Endothelial cell of umbilical vein (primary cell): ENCODE data around the gene OR1I1. TPM values are rescaled to one million over a fixed set of nuclear protein-coding genes. Genes with fewer than 3 reads are reported as not detected.

ENCODE experiments used
- Bru-seq: library from RNA; stranded (reverse); fragments of 400-500 nt; gene quantifications from one replicate; lab custom pipeline; 2021; lab: Mats Ljungman, UMichigan
- BruChase-seq, 2 experiments: library from RNA; stranded (reverse); fragments of 400-500 nt; gene quantifications; one replicate each; lab custom pipeline; 2021; lab: Mats Ljungman, UMichigan
- BruUV-seq: library from RNA; stranded (reverse); fragments of 400-500 nt; replicated peaks from 2 replicates; lab custom pipeline; 2021; lab: Mats Ljungman, UMichigan
- CTCF ChIA-PET: fragments of 300-600, 350-600 bp; sonication (Branson Sonifier 250); formaldehyde crosslinking; loops from one replicate; lab custom pipeline; 2021; ENCODE audit warnings: antibody characterized with exemption, inconsistent platforms; lab: Charles Lee
- POLR2A ChIA-PET: fragments of 300-600, 350-600 bp; sonication (Branson Sonifier 250); formaldehyde crosslinking; loops from one replicate; lab custom pipeline; 2021; ENCODE audit warnings: antibody characterized with exemption, inconsistent platforms; lab: Charles Lee
- DNase-seq: peaks from one replicate; pipeline ENCODE4 v3.0.0-alpha.2; 2011; ENCODE audit warnings: low read depth, low spot score
- FAIRE-seq: peaks from 2 replicates; lab custom pipeline; 2011; peaks lifted over from hg19 to GRCh38; lab: Jason Lieb, UNC
- H2AFZ ChIP-seq: 2 replicates; pipeline ENCODE4 v1.6.0; 2012; ENCODE audit warnings: low read depth, low read length, control low read depth, inconsistent platforms
- H3K27ac ChIP-seq: 2 replicates; pipeline ENCODE4 v1.5.1; 2011; ENCODE audit warnings: low read depth, mild to moderate bottlenecking, control low read depth, low read length, moderate library complexity; ENCODE audit not compliant: insufficient read depth
- H3K27me3 ChIP-seq, 2 experiments: 2 replicates each; pipeline versions ENCODE4 v1.6.0 to v1.6.1; 2011; ENCODE audit warnings: low read length in 2 of 2, mixed read lengths in 1 of 2; ENCODE audit not compliant: control insufficient read depth in 2 of 2, insufficient read depth in 2 of 2
- H3K36me3 ChIP-seq, 2 experiments: 2 replicates in 1 of 2; 3 replicates in 1 of 2; pipeline ENCODE4 v1.5.1; 2011; ENCODE audit warnings: low read length in 2 of 2, mild to moderate bottlenecking in 1 of 2, moderate library complexity in 1 of 2; ENCODE audit not compliant: control insufficient read depth in 2 of 2, insufficient read depth in 2 of 2; ENCODE audit errors: extremely low read depth in 1 of 2
- H3K4me1 ChIP-seq: 3 replicates; pipeline ENCODE4 v1.5.1; 2011; ENCODE audit warnings: mild to moderate bottlenecking, low read length; ENCODE audit not compliant: control insufficient read depth, insufficient read depth; ENCODE audit errors: extremely low read depth
- H3K4me2 ChIP-seq: 2 replicates; pipeline ENCODE4 v1.6.1; 2011; ENCODE audit warnings: low read length, control low read depth, mixed read lengths; ENCODE audit not compliant: insufficient read depth
- H3K4me3 ChIP-seq, 3 experiments: fragments of 200-600 bp in 1 of 3; sonication (generic), shearing (Covaris generic) in 1 of 3; replicated peaks in 1 of 3; 2 replicates each; pipeline ENCODE4 v1.5.1; 2011 to 2016; ENCODE audit warnings: control low read depth in 3 of 3, low read length in 3 of 3, mild to moderate bottlenecking in 2 of 3, inconsistent platforms in 1 of 3, low read depth in 1 of 3, moderate library complexity in 1 of 3; ENCODE audit not compliant: insufficient read depth in 1 of 3
- H3K79me2 ChIP-seq: 2 replicates; pipeline ENCODE4 v1.6.0; 2012; ENCODE audit warnings: low read length, inconsistent platforms; ENCODE audit not compliant: control insufficient read depth, insufficient read depth
- H3K9ac ChIP-seq: replicated peaks from 2 replicates; pipeline ENCODE3; 2011; ENCODE audit warnings: low read length, control low read depth; ENCODE audit not compliant: insufficient read depth; ENCODE audit errors: extremely low read depth
- H3K9me1 ChIP-seq: replicated peaks from 3 replicates; pipeline ENCODE4 v1.6.0; 2011; ENCODE audit warnings: mild to moderate bottlenecking, low read length; ENCODE audit not compliant: control insufficient read depth, insufficient read depth; ENCODE audit errors: extremely low read depth
- H3K9me3 ChIP-seq: replicated peaks from 2 replicates; pipeline ENCODE4 v1.5.1; 2012; ENCODE audit warnings: low read length, inconsistent platforms; ENCODE audit not compliant: control insufficient read depth, insufficient read depth
- H4K20me1 ChIP-seq: replicated peaks from 2 replicates; pipeline ENCODE3; 2011; ENCODE audit warnings: mild to moderate bottlenecking, low read length; ENCODE audit not compliant: control insufficient read depth, insufficient read depth; ENCODE audit errors: extremely low read depth
- CTCF ChIP-seq, 2 donors: IDR thresholded peaks; 1 replicate in 1 of 2; 2 replicates in 1 of 2; pipeline ENCODE4 v1.5.1; 2011; ENCODE audit warnings: low read length in 2 of 2, mild to moderate bottlenecking in 2 of 2, moderate library complexity in 2 of 2, control low read depth in 1 of 2, inconsistent platforms in 1 of 2, low read depth in 1 of 2; ENCODE audit not compliant: insufficient read depth in 1 of 2; ENCODE audit errors: extremely low read depth in 1 of 2
- EZH2 ChIP-seq: IDR thresholded peaks from 2 replicates; pipeline ENCODE4 v1.6.1; 2012; ENCODE audit warnings: borderline replicate concordance, low read depth, mild to moderate bottlenecking, moderate library complexity, low read length, inconsistent platforms; ENCODE audit not compliant: severe bottlenecking
- FOS ChIP-seq: IDR thresholded peaks from 2 replicates; pipeline ENCODE4 v1.6.1; 2011; ENCODE audit warnings: mild to moderate bottlenecking, low read length, moderate library complexity, borderline replicate concordance; ENCODE audit not compliant: insufficient read depth
- GATA2 ChIP-seq: IDR thresholded peaks from 2 replicates; pipeline ENCODE4 v1.7.0; 2011; ENCODE audit warnings: low read depth, mild to moderate bottlenecking, moderate library complexity, mixed read lengths, low read length; ENCODE audit not compliant: insufficient read length, insufficient read depth
- JUN ChIP-seq: IDR thresholded peaks from 2 replicates; pipeline ENCODE4 v1.6.1; 2011; ENCODE audit warnings: borderline replicate concordance, low read depth; ENCODE audit not compliant: insufficient read length, insufficient read depth
- MAX ChIP-seq: IDR thresholded peaks from 2 replicates; pipeline ENCODE4 v1.6.1; 2011; ENCODE audit not compliant: insufficient read depth, insufficient read length
- MYC ChIP-seq: IDR thresholded peaks from one replicate; pipeline ENCODE4 v1.6.1; 2011; ENCODE audit warnings: mild to moderate bottlenecking, low read depth, low read length
- POLR2A ChIP-seq: IDR thresholded peaks from 2 replicates; pipeline ENCODE4 v1.6.1; 2012; ENCODE audit warnings: low read depth, mild to moderate bottlenecking, control low read depth, low read length
- POLR2AphosphoS5 ChIP-seq: IDR thresholded peaks from 2 replicates; pipeline ENCODE4 v1.6.1; 2012; ENCODE audit warnings: low read depth, mild to moderate bottlenecking, control low read depth, low read length, moderate library complexity; ENCODE audit not compliant: insufficient read depth
- dilution Hi-C: fragments of 300-500 bp; cut with MboI; formaldehyde crosslinking; loops from one replicate; pipeline ENCODE4 v1.15.0; 2019; ENCODE audit warnings: low sequenced_read_pairs; ENCODE audit not compliant: extremely low pct_ligation_motif_present
- intact Hi-C: fragments of 100-400 bp; cut with micrococcal nuclease; formaldehyde crosslinking; loops from one replicate; pipeline ENCODE4 v1.10.0; 2022
- long read RNA-seq: library from polyadenylated mRNA; stranded (forward); transcript quantifications from one replicate; pipeline ENCODE4 v2.0.0, GENCODE V29; 2021
- polyA minus RNA-seq, 3 experiments: library from RNA; depleted of rRNA, polyadenylated mRNA; stranded (reverse); fragments of >200 nt; gene quantifications; 1 replicate in 1 of 3; 2 replicates in 2 of 3; pipeline ENCODE4 v1.2.3, GENCODE V29; 2011
- polyA plus RNA-seq, 4 experiments: library from polyadenylated mRNA; depleted of rRNA in 3 of 4; stranded (reverse) in 3 of 4; unstranded in 1 of 4; fragments of >200 nt; gene quantifications; 2 replicates each; pipeline versions ENCODE4 v1.2.1 to v1.2.3, GENCODE V29; 2011 to 2012; ENCODE audit warnings: missing spikeins in 1 of 4
- total RNA-seq: library from RNA; stranded (reverse); gene quantifications from 2 replicates; pipeline ENCODE4 v1.2.3, GENCODE V29; 2021

Gene OR1I1
- not detected in 2 replicates for total RNA-seq
- polyA plus RNA-seq = not detected in 2 replicates
- not detected in 2 replicates for polyA plus RNA-seq (2011; cell fraction: cytosol; rRNA removed)
- not detected in 2 replicates for polyA plus RNA-seq (2011; cell fraction: nucleus; rRNA removed)
- not detected in 2 replicates for polyA plus RNA-seq (2012)
- polyA minus RNA-seq = not detected in 2 replicates
- polyA minus RNA-seq (2011; cell fraction: cytosol; rRNA and poly(A)+ RNA removed) = not detected
- polyA minus RNA-seq (2011; cell fraction: nucleus; rRNA and poly(A)+ RNA removed) = not detected in 2 replicates
- not detected for Bru-seq, nascent RNA
- BruChase-seq, experiment 1, labeled RNA remaining after a 6-hour chase = not detected
- BruChase-seq, experiment 2, labeled RNA remaining after a 2-hour chase = not detected
- long read RNA-seq = 0 reads

- no peaks in the 10 kb centered on the region for H3K36me3 ChIP-seq
- H3K79me2 ChIP-seq = no peaks in the 10 kb centered on the region
- H3K9me1 ChIP-seq = no peaks in the 10 kb centered on the region
- H4K20me1 ChIP-seq = no peaks in the 10 kb centered on the region
- H3K4me1 ChIP-seq = no peaks in the 10 kb centered on the region
- no peak within 1 kb of the TSS for H3K27ac ChIP-seq
- FAIRE-seq = no peak
- no peaks in the 10 kb centered on the region for H3K9me3 ChIP-seq
- intact Hi-C loops = no loop called here
- dilution Hi-C loops = no loop called here
- H3K4me3 ChIP-seq = no peak within 1 kb of the TSS
- no peak for TF ChIP-seq MAX
- TF ChIP-seq JUN = no peak
- TF ChIP-seq FOS = no peak
- H2AFZ ChIP-seq = no peak within 1 kb of the TSS
- H3K4me2 ChIP-seq = no peak within 1 kb of the TSS
- no TSS peak for BruUV-seq
- CTCF ChIA-PET = interaction anchor here (1.5 to 2.6 kb wide), 4 partner anchors 8 to 72 kb away, joined by 4 to 10 read pairs (median 6); no protein-coding TSS in a partner anchor
- POLR2A ChIA-PET = no interaction called here
- no peaks in the 10 kb centered on the region for H3K27me3 ChIP-seq
- DNase-seq = no peak
- no peak within 1 kb of the TSS for H3K9ac ChIP-seq
Measured at GRCh38 chr19:15081911-15082310, at the start of gene OR1I1. OR1I1 (plus strand) TSS chr19:15082211; CDS start chr19:15087066, 4,855 bp downstream.

GRCh38 chr19:15035795-15036311 is 46.2 kb upstream of the OR1I1 start:
- intact Hi-C loops = no loop called here
- H2AFZ ChIP-seq = no peak overlapping the region

More at GRCh38 chr19:15035795-15036311, 46.2 kb upstream of the OR1I1 start:
- POLR2A ChIA-PET = no interaction called here
- no peaks in the 10 kb centered on the region for H3K9me1 ChIP-seq
- H3K4me1 ChIP-seq = no peaks in the 10 kb centered on the region
- DNase-seq (no peak), FAIRE-seq (no peak)
- H3K79me2 ChIP-seq = no peaks in the 10 kb centered on the region
- H3K4me3 ChIP-seq = no peak overlapping the region
- no TSS peak for BruUV-seq
- CTCF ChIA-PET = no interaction called here
- H3K27ac ChIP-seq = no peak overlapping the region
- no peaks in the 10 kb centered on the region for H3K27me3 ChIP-seq
- no peaks in the 10 kb centered on the region for H3K9me3 ChIP-seq
- H3K4me2 ChIP-seq = no peak overlapping the region
- no peaks in the 10 kb centered on the region for H3K36me3 ChIP-seq
- TF ChIP-seq MAX = no peak
- no peak for TF ChIP-seq CTCF (IDR thresholded peaks at IDR 0.05; ENCODE audit: extremely low read depth in 1 of 2, insufficient read depth in 1 of 2, low read depth in 1 of 2, low read length in 2 of 2)
- TF ChIP-seq POLR2AphosphoS5 = no peak
- no peak for TF ChIP-seq EZH2
- no peak for TF ChIP-seq MYC
- TF ChIP-seq FOS = no peak
- no peak for TF ChIP-seq JUN
- TF ChIP-seq POLR2A = no peak
- TF ChIP-seq GATA2 = no peak
- no peaks in the 10 kb centered on the region for H4K20me1 ChIP-seq
- no peak overlapping the region for H3K9ac ChIP-seq
- dilution Hi-C loops = no loop called here
